Measurements from ENCODE around the gene AMMECR1. TPM values are rescaled to one million over a fixed set of nuclear protein-coding genes. Genes with fewer than 3 reads are reported as not detected.

Gene AMMECR1
- total RNA-seq, 4 donors from 2014 or later, result 3.0 to 5.1 (median 3.7) TPM

DNA sequence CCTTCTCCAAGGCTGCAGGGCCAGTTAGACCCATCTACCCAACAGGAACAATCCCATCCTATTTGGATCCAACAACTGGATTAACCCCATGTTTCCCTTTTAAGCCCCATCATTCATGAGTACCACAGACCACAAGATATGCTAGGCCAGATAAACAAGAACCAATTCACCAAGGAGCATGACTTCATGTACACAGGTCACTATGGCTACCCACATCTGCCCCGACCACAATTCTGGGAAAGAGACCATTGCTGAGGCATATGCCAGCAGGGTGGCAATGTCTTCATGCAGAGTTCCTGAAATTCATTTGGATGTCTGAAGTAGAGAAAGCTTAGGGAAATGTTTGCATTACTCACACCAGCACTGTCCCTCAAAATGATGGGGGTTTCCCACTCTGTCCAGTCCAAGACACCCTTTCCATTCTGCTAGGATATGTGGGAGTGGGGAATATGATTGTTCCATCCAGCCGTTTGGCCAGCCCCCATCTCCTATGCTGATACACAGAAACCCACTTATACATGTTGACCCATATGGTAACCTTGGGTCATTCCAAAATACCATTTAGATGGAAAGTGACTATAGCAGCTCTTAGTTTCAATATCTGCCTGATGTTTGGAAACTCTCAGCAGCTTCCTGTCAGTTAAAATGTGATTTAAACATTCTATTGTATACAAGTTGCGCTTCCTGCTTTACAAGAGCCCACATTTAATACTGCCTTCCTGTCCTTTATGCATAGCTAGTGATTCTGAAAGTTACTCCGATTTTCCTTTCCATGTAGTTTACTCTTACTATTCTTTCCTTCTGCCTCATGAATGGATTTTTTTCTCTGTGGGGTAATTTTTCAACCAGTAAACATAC lies 129.0 kb downstream of the AMMECR1 start:
- TF ChIP-seq, protein P1, sequence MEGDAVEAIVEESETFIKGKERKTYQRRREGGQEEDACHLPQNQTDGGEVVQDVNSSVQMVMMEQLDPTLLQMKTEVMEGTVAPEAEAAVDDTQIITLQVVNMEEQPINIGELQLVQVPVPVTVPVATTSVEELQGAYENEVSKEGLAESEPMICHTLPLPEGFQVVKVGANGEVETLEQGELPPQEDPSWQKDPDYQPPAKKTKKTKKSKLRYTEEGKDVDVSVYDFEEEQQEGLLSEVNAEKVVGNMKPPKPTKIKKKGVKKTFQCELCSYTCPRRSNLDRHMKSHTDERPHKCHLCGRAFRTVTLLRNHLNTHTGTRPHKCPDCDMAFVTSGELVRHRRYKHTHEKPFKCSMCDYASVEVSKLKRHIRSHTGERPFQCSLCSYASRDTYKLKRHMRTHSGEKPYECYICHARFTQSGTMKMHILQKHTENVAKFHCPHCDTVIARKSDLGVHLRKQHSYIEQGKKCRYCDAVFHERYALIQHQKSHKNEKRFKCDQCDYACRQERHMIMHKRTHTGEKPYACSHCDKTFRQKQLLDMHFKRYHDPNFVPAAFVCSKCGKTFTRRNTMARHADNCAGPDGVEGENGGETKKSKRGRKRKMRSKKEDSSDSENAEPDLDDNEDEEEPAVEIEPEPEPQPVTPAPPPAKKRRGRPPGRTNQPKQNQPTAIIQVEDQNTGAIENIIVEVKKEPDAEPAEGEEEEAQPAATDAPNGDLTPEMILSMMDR (IDR thresholded peaks at IDR 0.05; ENCODE audit: low read depth), result no peak

DNA sequence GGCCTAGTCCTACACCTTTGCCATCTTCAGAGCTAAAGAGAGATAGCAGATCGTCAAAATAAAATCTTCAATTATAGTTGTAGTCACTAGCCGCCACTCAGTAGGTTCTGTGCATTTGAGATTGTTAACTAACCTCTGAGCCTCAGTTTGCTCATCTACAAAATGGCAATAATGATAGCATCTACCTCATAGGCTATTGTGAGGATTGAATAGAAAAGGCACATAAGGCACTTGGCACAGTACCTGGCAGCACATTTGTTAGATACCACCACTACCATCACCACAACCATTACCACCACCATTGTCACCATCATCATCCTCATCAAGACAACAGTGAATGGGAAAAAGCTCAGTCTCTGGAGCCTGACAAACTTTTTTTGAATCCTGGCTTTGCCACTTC lies 134.6 kb downstream of the AMMECR1 start:
- TF ChIP-seq, protein P1 (IDR thresholded peaks at IDR 0.05; ENCODE audit: low read depth), result no peak

DNA sequence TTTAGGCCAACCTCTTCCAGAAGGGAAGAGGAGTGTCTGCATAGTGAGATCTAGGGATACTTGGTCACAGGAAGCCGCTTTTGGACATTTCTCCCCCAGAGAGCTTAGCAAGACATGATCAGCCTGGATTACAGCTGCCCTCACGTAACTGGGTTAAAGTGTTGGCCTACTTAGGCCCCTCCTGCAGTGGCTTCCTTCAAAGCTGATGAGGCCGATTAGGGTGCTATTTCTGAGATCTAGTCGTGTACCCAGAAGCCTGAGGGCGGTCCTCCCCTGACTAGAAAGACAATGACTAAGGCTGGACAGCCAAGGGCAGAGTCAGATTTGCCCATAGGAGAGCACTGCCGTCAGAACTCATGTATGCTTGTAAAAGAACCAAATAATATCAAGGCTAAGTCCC lies 135.0 kb downstream of the AMMECR1 start:
- TF ChIP-seq, protein P1 (IDR thresholded peaks at IDR 0.05; ENCODE audit: low read depth), result no peak

DNA sequence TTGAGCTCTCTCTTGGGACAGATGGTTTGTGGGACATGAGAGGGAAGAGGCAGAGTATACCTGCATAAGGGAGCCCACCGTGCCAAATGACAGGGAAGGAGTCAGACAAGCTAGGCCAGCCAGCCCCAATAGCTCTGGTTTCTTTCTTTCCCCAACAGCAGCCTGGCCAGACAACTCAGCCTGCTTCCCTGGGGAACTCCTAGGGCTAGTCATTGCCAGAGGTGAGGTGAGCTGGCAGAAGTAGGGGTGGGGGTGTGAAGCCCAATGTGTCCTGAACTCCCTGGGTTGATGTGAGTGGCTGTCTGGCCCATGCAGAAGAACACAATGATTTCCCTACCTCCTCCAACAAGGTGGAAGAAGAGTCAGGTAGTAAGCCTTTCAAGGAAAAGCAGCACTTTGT lies 135.5 kb downstream of the AMMECR1 start:
- TF ChIP-seq, protein P1 (IDR thresholded peaks at IDR 0.05; ENCODE audit: low read depth), result no peak

DNA sequence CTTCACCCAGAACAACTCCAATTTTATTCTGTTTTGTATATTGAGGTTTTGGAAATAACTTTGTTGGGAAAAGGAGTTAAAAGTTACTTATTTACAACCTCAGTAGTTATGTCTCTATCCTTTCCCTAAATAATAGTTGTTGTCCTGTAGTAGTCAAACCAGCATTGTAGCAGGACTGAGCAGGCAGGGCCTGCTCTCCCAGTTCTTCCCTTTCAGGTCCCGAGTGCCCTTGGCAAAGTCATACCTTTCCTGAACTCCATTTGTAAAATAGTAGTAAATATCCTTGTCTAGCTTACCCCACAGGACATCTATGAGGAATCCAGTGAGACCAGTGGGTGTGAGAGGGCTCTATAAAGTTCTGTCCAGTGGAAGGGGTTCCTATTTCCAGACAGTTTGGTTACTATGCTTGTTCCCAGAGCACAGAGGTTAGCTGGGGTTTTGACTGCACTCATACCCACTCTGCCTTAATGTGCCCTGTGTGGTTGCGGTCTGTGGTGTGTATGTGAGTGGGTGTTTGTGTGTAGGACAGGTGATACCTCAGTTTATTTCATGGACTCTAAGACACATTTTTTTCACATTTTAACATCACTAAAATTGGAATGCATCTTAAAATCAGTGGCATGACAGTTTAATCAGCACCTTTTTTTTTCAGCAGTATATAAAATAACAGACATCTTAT lies 136.3 kb downstream of the AMMECR1 start:
- TF ChIP-seq, protein P1 (IDR thresholded peaks at IDR 0.05; ENCODE audit: low read depth), result no peak

DNA sequence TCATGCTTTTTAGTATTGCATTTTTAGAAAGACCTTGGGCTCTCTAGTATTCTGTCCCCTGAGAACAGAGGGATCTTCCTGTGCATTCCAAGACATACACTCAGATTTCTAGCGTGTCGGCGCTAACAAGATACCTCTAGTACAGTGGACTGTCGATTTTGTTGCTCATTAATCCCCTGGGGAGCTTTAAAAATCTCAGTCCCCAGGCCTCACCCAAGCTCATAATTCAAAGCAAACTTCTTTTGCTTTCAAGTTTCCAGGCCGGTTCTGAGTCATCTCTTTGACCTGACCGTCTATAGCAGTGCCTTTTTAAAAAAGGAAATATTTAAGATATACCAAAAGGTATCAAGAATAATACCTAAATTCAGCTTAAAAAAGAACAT lies 137.0 kb downstream of the AMMECR1 start:
- TF ChIP-seq, protein P1 (IDR thresholded peaks at IDR 0.05; ENCODE audit: low read depth), result no peak

DNA sequence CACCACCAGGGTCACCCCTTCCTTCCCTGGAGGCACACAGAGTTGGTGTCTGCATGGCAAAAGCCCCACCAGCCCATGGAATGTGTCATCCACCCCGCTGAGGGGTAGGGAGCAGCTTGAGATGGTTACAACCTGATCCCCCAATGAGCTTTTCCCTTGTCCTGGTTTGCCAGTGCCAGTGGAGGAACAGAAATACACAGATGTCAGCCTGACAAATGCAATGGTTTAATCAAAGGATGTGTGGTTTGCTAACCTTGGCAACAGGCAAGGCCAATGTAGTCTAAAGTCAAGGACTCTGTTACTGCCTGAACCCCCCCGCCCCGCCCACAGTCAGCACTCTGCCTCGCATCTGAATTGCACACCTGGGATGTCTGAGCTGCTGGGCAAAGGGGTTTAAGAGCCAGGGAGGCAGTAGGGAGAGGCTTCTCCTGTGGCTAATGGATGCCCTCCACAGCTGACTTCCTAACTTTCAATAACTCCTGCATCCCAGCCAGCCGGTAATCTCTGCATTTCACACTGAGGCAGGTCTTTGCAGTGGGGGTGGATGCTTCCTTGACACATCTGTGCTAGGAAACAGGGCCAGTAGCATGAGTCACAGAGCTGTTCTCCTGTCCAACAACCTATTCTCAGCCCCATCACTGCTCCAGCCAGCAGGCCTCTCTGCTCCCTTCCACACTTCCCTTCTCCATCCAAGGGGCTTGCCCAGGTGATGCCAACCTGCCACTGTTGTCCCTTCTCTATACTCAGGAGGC lies 137.5 kb downstream of the AMMECR1 start:
- TF ChIP-seq, protein P1 (IDR thresholded peaks at IDR 0.05; ENCODE audit: low read depth), result no peak
